ENCODE results near the gene TFF2. TPM values are rescaled to one million over a fixed set of nuclear protein-coding genes. Genes with fewer than 3 reads are reported as not detected.

Gene TFF2
- total and polyA plus RNA-seq, 3 experiments from 2014 or later: not detected

DNA sequence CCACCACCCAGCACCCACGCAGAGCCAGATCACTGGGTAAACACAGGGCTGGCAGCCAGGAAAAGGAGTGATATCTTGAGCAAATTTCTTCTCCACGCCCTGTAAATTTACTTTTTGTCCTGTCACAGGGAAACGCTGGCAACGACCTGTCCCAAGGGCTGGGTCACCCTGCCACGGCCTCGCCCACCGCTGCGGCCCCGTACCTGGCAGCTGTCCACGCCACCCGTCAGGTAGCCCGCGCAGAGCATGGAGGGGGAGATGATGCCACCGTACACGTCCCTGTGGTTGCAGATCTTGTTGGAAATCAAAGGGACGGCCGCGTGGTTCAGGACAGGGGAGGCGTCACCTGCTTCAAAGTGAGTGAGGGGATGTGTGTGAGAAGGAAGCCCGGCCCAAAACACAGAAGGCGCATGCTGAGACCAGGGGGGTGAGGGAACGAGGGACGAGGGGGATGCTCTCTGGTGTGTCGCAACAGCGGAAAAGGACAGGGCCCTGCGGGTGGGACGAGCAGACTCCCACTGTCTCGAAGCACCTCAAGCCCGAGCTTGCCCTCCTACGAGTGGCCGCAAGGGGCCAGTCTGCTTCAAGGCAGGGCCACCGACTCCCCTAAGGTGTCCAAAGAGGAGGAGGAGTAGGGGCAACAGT is 25.7 kb upstream of the TFF2 start:
- Mint-ChIP-seq H3K4me3 (no peak overlapping the region), H3K9me3 (peaks cover under 1 to 3% (median under 1%) of the 10 kb centered on the region in 5 donors), H3K27ac (no peak overlapping the region), H3K27me3 (peaks cover 0 to 1% of the 10 kb centered on the region in 2 donors), H3K4me1 (peaks cover 0 to 7% (median 0%) of the 10 kb centered on the region in 3 donors), H3K36me3 (peaks cover 0 to under 1% (median 0%) of the 10 kb centered on the region in 3 donors)
- peaks cover under 1% of the 10 kb centered on the region for H3K9me3 ChIP-seq (ENCODE audit: low read length)
- H3K4me3 ChIP-seq (ENCODE audit: low read length): no peak overlapping the region
- H3K27ac ChIP-seq (ENCODE audit: low read depth, low read length): no peak overlapping the region
- POLR2A ChIA-PET: no interaction called here
- H3K36me3 ChIP-seq (ENCODE audit: insufficient read depth, low read length): no peaks in the 10 kb centered on the region
- peak in 1 of 5 donors; percentile 38 for DNase-seq
- H3K4me1 ChIP-seq (ENCODE audit: insufficient read depth, low read length): no peaks in the 10 kb centered on the region
- no peaks in the 10 kb centered on the region for H3K27me3 ChIP-seq (ENCODE audit: insufficient read depth, low read length, poor library complexity, severe bottlenecking)
- CTCF ChIA-PET: no interaction called here

DNA sequence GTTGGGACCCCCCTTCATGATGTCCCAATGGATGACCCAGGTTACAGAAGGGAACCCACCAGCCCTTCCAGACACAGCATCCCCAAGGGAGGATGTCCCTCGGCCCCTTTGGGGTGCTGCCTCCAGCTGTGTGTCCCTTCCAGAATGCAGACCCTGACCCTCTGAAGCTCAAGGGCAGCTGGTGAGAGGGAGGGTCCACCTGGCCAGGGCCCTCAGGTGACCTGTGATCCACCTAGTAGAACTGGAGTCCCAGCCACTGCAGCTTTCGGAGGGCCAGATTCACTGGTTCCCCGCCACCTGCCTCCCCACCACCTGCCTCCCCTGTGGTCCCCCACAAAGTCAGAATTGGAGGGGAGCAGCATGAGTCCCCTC is 25.2 kb upstream of the TFF2 start:
- no peak overlapping the region for H3K27ac Mint-ChIP-seq
- H3K27me3 Mint-ChIP-seq: peaks cover 0 to 1% of the 10 kb centered on the region in 2 donors
- H3K4me3 ChIP-seq (ENCODE audit: low read length): no peak overlapping the region
- ChIA-PET POLR2A (no interaction called here), CTCF (no interaction called here)
- no peaks in the 10 kb centered on the region for H3K9me3 ChIP-seq (ENCODE audit: low read length)
- H3K36me3 ChIP-seq (ENCODE audit: insufficient read depth, low read length): no peaks in the 10 kb centered on the region
- H3K27me3 ChIP-seq (ENCODE audit: insufficient read depth, low read length, poor library complexity, severe bottlenecking): no peaks in the 10 kb centered on the region
- H3K27ac ChIP-seq (ENCODE audit: low read depth, low read length): no peak overlapping the region
- peaks cover 0 to 2% (median 0%) of the 10 kb centered on the region in 5 donors for H3K9me3 Mint-ChIP-seq
- DNase-seq: peak in 1 of 5 donors; percentile 33
- peaks cover 0 to 6% (median 0%) of the 10 kb centered on the region in 3 donors for H3K4me1 Mint-ChIP-seq
- no peak overlapping the region for H3K4me3 Mint-ChIP-seq
- no peaks in the 10 kb centered on the region for H3K4me1 ChIP-seq (ENCODE audit: insufficient read depth, low read length)
- no peaks in the 10 kb centered on the region for H3K36me3 Mint-ChIP-seq

DNA sequence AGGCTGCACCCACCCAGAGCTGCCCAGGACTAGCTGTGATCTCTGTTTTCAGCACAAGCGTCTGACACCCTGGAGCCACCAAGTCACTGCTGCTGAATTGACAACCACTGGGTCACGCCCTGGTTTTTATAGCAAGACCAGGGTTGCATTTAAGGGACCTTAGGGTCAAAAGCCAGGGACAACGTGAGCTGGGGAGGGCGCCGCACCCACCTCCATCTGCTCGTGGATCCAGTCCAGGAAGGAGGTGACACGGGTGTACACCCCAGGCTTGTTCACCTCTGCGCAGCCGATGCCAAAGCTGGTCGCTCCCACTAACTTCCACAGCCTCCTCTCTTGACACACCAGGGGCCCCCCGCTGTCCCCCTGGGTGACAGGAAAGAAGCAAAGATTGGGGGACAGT is 24.7 kb upstream of the TFF2 start:
- ChIA-PET POLR2A (no interaction called here), CTCF (no interaction called here)
- DNase-seq: peak in 1 of 5 donors; percentile 37
- Mint-ChIP-seq H3K27me3 (peaks cover 0 to 1% of the 10 kb centered on the region in 2 donors), H3K4me3 (no peak overlapping the region), H3K9me3 (no peaks in the 10 kb centered on the region), H3K27ac (no peak overlapping the region), H3K4me1 (peaks cover 0 to 6% (median 0%) of the 10 kb centered on the region in 3 donors), H3K36me3 (no peaks in the 10 kb centered on the region)
- no peak overlapping the region for H3K4me3 ChIP-seq (ENCODE audit: low read length)
- no peak overlapping the region for H3K27ac ChIP-seq (ENCODE audit: low read depth, low read length)
- no peaks in the 10 kb centered on the region for H3K27me3 ChIP-seq (ENCODE audit: insufficient read depth, low read length, poor library complexity, severe bottlenecking)
- no peaks in the 10 kb centered on the region for H3K4me1 ChIP-seq (ENCODE audit: insufficient read depth, low read length)
- H3K9me3 ChIP-seq (ENCODE audit: low read length): no peaks in the 10 kb centered on the region
- no peaks in the 10 kb centered on the region for H3K36me3 ChIP-seq (ENCODE audit: insufficient read depth, low read length)

DNA sequence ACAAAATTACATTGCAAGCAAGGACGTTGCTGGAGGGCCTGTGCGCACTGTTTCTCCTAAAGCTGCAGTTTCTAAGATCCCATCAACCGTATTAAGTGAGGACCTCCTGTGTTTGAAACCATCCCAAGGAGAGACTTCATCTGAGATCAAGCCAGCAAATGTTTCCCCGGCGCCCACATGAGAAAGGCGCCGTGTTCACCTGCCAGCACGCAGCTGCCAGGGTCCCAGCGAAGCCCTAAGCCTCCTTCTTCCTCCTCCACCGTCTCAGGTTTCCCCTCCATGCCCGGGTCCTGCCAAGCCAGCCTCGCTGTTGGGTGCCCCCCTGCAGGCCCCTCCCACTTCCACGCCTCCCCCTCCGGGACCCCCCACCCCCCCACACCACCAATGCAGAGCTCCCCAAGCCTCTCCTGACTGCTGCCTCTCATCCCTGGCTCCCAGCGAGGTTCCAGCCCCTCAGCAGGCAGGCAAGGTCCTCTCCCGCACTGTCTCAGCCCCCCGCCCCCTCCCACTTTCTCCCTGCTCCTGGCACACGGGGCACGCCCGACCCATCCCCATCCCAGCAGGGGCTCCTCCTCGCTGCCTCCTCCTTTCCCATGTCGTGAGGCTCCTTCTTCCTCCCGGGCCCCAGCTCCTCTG is 24.2 kb upstream of the TFF2 start:
- Histone ChIP-seq H3K27me3 (ENCODE audit: insufficient read depth, low read length, poor library complexity, severe bottlenecking) (no peaks in the 10 kb centered on the region), H3K4me1 (ENCODE audit: insufficient read depth, low read length) (no peaks in the 10 kb centered on the region), H3K36me3 (ENCODE audit: insufficient read depth, low read length) (no peaks in the 10 kb centered on the region), H3K9me3 (ENCODE audit: low read length) (no peaks in the 10 kb centered on the region), H3K27ac (ENCODE audit: low read depth, low read length) (no peak overlapping the region), H3K4me3 (ENCODE audit: low read length) (no peak overlapping the region)
- DNase-seq: no peak
- CTCF ChIA-PET: no interaction called here
- Mint-ChIP-seq H3K9me3 (no peaks in the 10 kb centered on the region), H3K27me3 (peaks cover 0 to 1% of the 10 kb centered on the region in 2 donors), H3K27ac (no peak overlapping the region), H3K36me3 (no peaks in the 10 kb centered on the region), H3K4me3 (no peak overlapping the region), H3K4me1 (peaks cover 0 to 6% (median 0%) of the 10 kb centered on the region in 3 donors)
- POLR2A ChIA-PET: no interaction called here

DNA sequence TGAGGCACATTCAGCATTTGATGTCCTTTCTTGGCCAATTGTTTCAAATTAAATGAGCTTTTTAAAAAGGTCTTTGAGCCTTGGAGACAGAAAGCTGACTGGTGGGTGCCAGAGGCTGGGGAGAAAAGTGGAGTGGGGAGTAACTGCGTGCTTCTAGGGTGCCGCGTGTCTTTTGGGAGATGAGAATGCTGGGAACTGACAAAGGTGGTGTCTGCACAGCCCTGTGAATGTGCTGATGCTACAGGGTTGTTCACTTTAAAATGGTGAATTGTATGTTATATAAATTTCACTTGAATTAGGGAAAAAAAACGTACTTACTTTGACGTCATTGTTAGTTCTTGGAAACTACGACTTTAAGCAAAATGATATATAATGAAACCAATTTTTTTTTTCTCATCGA is 23.7 kb upstream of the TFF2 start:
- H3K36me3 Mint-ChIP-seq: no peaks in the 10 kb centered on the region
- no peaks in the 10 kb centered on the region for H3K9me3 Mint-ChIP-seq
- peak overlapping the region in 1 of 8 donors; percentile 44 for H3K27ac Mint-ChIP-seq
- Histone ChIP-seq H3K4me3 (ENCODE audit: low read length) (no peak overlapping the region), H3K9me3 (ENCODE audit: low read length) (no peaks in the 10 kb centered on the region), H3K27me3 (ENCODE audit: insufficient read depth, low read length, poor library complexity, severe bottlenecking) (no peaks in the 10 kb centered on the region), H3K4me1 (ENCODE audit: insufficient read depth, low read length) (no peaks in the 10 kb centered on the region), H3K36me3 (ENCODE audit: insufficient read depth, low read length) (no peaks in the 10 kb centered on the region), H3K27ac (ENCODE audit: low read depth, low read length) (no peak overlapping the region)
- H3K27me3 Mint-ChIP-seq: peaks cover 0 to 1% of the 10 kb centered on the region in 2 donors
- CTCF ChIA-PET: no interaction called here
- DNase-seq: peak in 1 of 5 donors; percentile 10
- H3K4me3 Mint-ChIP-seq: no peak overlapping the region
- peaks cover 0 to 6% (median 0%) of the 10 kb centered on the region in 3 donors for H3K4me1 Mint-ChIP-seq
- POLR2A ChIA-PET: no interaction called here

DNA sequence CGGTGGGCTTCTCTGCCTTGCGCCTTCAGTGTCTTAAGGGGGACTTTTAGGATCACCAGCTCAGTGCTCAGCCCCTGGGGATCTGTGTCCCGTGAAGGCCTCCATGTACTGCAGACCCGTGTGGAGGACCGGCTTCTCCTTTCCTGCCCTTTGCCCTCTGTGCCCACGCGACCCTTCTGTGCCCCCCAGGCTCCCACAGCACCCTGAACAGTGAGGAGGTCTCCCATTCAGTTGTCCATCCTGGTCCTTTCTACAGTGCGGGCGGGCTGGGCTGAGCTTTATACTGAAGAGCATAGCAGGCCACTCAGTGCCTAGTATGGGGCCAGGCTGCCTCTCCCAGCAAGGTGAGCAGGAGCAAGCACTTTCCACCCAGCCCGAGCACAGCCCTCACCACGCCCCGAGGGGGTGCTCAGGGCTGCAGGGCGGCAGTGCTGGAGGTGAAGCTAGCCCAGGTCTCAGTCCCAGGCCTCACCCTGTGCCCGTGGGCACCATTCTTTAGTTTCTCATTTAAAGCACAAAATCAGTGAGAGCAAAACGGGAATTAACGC is 23.2 kb upstream of the TFF2 start:
- no peak for DNase-seq
- ChIA-PET CTCF (no interaction called here), POLR2A (no interaction called here)
- H3K4me1 Mint-ChIP-seq: peaks cover 0 to 6% (median 1%) of the 10 kb centered on the region in 3 donors
- H3K27ac Mint-ChIP-seq: peak overlapping the region in 1 of 8 donors; percentile 44
- Histone ChIP-seq H3K27ac (ENCODE audit: low read depth, low read length) (no peak overlapping the region), H3K4me3 (ENCODE audit: low read length) (no peak overlapping the region), H3K4me1 (ENCODE audit: insufficient read depth, low read length) (no peaks in the 10 kb centered on the region), H3K27me3 (ENCODE audit: insufficient read depth, low read length, poor library complexity, severe bottlenecking) (no peaks in the 10 kb centered on the region), H3K9me3 (ENCODE audit: low read length) (no peaks in the 10 kb centered on the region), H3K36me3 (ENCODE audit: insufficient read depth, low read length) (no peaks in the 10 kb centered on the region)
- H3K4me3 Mint-ChIP-seq: no peak overlapping the region
- H3K9me3 Mint-ChIP-seq: no peaks in the 10 kb centered on the region
- H3K27me3 Mint-ChIP-seq: peaks cover 0 to 2% of the 10 kb centered on the region in 2 donors
- no peaks in the 10 kb centered on the region for H3K36me3 Mint-ChIP-seq

DNA sequence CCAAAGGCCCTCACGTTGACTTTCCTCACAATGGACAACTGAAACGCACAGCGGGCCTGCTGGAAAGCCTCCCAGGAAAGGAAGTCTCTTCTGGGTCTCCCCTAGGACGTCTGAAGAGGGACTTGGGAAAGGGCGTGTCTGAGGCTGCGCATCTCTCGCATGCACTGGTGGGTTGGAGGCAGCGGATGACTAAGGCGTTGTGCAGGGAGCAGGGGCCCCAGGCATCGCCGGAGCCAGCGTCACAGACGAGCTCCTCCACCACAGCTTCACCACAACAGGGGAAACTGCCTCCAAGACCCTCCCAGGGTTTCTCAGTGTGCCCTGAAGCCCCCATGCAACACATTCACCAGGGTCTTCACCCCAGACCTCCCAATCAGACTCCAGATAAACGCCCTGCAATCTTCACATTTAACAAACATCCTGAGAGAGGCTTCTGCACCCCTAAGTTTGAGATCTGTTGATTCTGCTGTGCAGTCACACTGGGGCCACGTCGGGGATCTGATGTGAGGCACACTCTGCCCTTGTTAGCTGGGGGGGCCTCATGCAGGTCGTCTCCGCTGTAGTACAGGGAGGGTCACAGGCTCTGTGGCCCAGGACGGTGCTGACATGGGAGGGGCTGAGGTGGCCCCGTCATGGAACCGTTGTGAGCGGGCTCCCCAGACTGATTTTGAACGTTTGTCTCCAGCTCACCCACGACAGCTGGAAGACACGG is 22.6 kb upstream of the TFF2 start:
- no peaks in the 10 kb centered on the region for H3K36me3 ChIP-seq (ENCODE audit: insufficient read depth, low read length)
- Mint-ChIP-seq H3K36me3 (no peaks in the 10 kb centered on the region), H3K4me3 (peak overlapping the region in 1 of 7 donors; percentile 32), H3K27me3 (peaks cover 0 to 2% of the 10 kb centered on the region in 2 donors), H3K27ac (no peak overlapping the region), H3K9me3 (no peaks in the 10 kb centered on the region), H3K4me1 (peaks cover 0 to 6% (median 1%) of the 10 kb centered on the region in 3 donors)
- H3K4me1 ChIP-seq (ENCODE audit: insufficient read depth, low read length): no peaks in the 10 kb centered on the region
- H3K9me3 ChIP-seq (ENCODE audit: low read length): no peaks in the 10 kb centered on the region
- DNase-seq: no peak
- H3K27ac ChIP-seq (ENCODE audit: low read depth, low read length): no peak overlapping the region
- CTCF ChIA-PET: interaction anchor here (0.7 kb wide), 1 partner anchor 8 kb away, joined by 3 read pairs; no protein-coding TSS in a partner anchor
- H3K4me3 ChIP-seq (ENCODE audit: low read length): no peak overlapping the region
- H3K27me3 ChIP-seq (ENCODE audit: insufficient read depth, low read length, poor library complexity, severe bottlenecking): no peaks in the 10 kb centered on the region
- POLR2A ChIA-PET: no interaction called here
